HG02623 (cell line): ENCODE data around the gene PPP1R14C.
"Not testable (repeated sequence)": the region's sequence is repeated elsewhere in the genome, so short reads cannot be mapped to it uniquely, and the experiment has no call there.

Source experiments
- ATAC-seq: cut with Tn5 transposase; IDR thresholded peaks from one replicate; pipeline ENCODE4 v1.9.1; 2021; ENCODE audit warnings: moderate library complexity; ENCODE audit not compliant: unreplicated experiment

PPP1R14C gene

DNA sequence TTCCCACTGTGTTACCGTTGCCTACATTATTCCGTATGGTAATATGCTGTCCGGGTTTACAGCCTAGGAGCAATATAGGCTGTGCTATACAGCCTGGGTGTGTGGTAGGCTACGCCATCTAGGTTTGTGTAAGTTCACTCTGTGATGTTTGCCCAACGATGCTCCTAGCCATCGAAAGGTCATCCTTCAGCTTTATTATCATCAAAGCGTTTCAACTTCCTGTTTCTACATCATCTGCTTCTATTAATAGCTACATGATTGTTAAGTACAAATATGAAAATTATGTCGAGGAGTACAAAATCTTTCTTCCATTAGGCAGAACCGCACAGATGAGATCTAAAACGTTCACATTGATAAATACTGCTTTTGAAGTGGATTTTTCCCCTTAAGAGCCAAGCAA is 69.9 kb downstream of the PPP1R14C start:
- ATAC-seq: no peak

DNA sequence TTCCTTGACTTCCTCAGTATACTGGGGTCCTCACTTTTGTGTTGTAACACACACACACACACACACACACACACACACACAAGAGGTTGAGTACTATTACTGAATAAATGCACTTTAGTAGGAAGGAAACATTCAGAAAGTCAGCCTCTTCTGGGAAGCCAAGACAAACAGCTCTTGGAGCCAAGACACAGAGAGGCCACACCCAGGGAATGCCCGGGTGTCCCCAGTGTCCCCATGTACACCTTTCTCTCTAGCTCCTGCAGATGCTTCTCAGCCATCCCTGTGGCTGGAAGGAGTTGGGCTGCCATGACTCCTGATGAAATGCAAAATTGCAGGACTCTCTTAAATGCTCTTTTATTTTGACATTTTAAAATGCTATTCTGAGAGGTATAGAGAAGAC is 70.5 kb downstream of the PPP1R14C start:
- ATAC-seq: no peak

DNA sequence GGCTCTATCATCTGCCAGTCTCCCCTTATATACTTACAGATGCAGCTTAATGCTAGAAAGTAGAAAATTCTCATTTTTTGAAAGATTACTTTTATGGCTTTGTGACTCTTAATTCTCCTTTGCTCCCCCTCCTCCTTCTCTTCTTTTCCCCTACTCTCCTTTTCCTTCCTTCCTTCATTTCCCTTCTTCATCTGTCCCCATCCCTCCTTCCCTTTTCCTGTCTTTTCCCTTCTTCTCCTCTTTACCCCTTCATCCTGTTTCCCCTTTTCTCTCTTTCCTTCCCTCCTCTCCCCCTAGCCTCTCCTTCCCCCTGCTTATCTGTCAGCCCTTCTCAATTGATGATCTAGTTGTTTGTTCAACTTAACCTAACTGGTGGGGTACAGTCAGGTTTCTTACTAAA is 71.5 kb downstream of the PPP1R14C start:
- ATAC-seq: no peak

DNA sequence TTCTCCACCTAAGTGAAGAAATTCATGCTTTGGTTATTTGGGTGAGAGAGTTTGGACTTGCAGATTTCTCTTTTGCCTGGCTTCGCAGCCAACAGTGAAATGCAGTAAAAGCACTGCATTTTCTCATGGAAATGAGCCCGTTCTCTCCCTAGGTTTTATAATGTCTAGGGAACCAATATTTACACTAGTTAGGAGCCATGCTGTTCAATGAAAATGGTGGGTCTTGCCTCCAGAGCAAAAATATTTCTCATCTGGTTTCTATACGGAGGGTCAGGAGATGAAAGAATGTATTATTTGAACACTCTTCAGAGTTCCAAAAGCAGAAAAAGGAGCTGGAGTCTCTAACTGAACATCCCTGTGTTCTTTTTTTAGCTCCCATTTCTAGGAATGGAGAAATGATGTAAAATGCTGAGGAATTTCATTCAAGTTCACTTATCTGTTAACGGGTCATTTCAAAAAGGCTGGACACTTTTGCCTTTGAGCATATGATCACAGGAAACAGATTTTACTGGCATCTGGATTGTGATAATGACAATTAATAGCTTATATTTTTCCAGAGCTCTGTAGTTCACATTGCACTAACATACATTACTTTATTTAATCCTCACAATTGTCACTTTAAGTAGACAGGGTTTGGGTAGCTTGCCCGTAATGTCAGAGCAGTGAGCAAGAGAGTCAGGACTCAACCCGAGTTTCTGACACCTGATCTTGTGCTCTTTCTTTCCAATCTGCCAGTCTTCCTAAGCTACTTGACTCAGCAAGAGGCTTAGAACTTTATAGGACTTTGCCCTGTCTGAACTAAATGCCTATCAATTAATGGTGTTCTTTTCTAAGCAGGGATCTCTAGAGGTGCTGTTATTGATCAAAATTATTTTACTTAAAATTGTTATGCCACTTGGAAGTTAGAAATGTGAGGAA is 78.0 kb downstream of the PPP1R14C start:
- ATAC-seq: no peak

DNA sequence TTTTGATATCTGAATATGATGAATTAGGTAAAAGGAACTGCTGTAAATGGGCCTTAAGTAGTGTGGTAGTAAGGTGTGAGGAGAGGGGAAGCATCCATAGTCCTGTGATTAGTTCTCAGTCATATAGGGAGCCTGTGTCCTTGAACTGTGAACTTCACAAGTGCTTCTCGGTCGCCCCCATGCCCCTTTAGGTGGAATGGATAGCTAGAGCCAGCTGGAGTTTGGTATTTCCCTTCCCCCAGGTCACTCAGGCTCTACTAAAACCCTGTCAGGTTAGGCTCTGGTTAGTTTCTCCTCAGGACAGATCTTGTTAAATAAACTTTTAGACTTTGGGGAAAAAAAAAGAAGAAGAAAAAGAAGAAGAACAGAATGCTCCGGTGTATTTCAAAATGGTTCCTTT is 82.0 kb downstream of the PPP1R14C start:
- ATAC-seq: no peak

DNA sequence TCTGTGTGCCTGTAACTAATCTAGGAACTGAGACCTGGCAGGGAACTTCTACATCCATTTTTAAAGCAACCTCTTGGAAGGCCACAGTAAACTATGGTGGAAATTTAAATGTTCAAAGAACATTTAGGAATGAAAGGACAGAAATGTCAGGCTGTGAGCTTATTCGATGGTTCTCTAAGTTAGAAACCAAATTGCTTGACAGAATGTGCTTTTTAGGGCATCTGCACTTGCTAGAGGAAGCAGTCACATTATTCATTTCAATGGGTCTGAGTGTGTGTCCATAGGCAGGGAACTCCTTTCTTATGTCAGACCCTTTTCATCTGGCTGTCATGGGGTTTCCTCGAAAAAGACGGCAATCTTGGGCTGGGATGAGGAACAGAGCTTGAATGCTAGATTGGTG is 84.4 kb downstream of the PPP1R14C start:
- no peak for ATAC-seq

DNA sequence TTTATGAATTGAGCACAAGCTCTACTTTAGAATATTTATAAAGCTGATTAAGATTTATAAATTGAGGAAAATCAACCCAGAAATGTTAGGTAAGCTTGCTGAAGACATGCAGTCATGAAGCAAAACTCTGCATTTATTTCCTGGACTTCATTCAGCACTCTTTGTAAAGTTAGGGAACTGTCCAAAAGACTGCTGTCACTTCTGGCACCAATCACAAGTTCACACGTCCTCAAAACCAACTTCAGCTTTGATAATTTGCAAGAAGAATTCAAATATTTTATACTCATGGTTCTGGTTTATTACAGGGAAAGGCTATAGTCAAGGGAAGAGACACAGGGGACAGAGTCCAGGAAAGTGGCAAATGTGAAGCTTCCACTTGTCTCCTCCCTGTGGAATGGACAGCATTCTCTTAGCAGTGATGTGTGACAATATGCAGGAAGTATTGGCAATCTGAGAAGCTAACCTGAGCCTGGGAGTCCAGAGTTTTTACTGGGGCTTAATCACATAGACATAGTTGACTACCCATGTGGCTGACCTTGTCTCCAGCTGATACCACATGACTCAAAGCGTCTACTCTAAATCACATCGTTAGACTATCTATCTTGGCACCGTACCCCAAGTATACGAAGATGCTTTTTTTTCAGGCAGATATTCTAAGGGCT is 85.4 kb downstream of the PPP1R14C start:
- ATAC-seq: no peak

DNA sequence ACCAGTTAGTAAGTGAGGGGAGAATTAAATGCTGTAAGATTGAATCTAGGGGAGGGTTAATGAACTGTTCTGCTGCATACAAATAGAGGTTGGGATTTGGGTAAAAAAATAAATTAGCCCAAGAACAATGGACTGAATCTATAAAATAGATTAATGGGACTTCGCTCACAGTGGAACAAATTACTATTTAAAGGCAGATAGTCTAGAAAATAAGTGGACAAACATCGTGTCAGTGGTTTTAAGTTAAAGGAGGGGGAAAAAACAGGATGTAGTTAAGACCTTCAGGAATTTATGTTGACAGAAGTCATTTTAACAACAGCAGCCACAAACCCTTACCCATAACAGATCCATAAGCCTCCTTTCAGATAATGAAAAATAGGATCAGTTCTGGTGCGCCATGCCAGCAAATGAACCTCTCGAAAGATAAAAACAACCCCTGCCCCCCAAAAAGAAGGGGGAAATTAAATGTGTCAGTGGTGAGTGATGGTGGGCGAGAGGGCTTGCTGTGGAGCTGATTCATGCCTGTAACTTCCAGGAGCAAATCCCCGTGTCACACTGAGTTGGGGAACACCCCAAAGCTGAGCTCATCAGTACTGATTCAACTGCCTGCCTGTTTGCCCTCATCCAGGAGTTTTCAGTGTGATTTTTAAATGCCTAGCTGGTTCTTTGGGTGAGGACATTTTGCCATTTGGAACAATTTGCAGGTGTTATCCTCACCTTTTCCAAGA is 86.8 kb downstream of the PPP1R14C start:
- no peak for ATAC-seq

DNA sequence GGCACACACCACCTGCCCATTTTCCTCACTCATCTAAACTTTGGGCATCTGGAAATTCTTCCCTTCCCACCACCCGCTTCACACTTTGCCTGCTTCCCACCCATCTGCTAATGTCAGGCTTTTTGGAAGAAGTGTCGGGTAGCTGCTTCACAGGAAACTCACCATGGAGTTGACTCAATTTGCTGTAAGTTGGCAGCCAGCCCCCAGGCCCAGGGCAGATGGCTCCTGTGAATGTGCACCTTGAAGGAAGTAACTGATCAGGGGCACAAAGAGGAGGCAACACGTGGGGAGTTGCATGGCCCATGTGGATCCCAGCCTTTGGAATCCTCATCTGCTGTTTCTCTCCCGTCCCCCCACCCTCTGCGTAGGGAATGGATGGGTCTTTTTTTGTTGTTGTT is 87.3 kb downstream of the PPP1R14C start:
- ATAC-seq: no peak

DNA sequence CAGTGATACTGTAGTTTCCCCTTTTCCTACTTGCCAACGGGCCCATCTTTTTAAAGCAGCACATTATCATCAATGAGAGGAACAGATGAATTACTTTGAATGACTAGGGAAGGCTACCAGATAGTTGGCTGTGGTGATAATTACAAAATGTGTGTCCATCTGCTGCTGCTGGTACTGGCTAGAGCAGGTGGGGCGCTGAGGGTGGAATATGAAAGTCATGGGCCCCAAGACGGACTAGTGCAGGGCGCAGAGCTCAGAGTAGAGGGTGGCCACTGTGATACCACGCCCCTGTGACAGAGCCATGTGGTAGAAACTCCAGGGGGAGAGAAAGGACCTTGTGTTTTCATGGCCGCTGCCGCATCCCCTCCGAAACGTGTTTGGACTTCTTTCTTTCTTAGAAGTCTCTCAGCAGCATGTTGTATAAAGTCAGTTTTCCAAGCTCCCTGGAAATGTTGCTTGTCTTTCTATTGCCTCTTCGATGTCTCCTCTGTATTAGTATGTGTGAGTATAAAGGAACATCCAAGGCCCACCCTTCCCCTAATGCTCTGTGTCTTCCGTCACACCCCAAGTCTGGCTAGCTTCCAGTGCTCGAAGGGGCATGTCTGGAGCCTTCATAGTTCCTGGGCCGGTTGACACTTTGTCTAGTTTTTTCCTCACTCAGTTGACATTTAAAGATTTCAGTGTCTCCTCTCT is 88.1 kb downstream of the PPP1R14C start:
- ATAC-seq: no peak

DNA sequence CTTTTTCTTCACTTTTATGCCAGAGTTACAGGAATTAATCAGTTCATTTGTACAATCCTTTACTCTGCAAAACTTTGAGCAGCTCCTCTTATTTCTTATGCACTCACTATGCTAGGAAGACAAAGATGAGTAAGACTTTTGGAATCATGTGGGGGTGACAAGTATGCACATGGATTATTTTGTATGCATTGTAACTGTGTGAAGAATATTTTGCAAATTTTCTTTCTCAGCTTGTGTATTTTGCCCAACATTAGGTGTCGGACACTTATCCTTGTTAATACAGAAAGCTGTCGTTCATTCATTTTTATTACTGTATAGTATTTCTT is 88.6 kb downstream of the PPP1R14C start:
- ATAC-seq: no peak

DNA sequence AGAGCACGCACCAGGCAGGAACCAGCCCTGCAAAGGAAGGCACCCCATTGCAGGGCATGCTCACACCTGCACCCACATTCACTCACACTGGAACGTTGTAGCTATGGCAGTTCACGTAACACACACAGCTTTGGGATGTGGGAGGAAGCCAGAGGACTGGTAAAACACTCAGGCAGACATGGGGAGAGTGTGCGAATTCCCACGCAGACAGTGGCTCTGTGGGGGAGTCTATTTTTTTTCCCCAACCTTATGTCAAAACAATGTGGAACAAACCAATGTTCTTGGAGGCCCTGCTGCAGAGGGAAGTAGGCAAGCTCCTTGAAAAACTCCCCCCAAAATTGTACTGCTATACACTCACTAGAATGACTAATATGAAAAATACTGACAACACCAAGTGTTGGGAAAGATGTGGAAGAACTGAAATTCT is 91.0 kb downstream of the PPP1R14C start:
- no peak for ATAC-seq

DNA sequence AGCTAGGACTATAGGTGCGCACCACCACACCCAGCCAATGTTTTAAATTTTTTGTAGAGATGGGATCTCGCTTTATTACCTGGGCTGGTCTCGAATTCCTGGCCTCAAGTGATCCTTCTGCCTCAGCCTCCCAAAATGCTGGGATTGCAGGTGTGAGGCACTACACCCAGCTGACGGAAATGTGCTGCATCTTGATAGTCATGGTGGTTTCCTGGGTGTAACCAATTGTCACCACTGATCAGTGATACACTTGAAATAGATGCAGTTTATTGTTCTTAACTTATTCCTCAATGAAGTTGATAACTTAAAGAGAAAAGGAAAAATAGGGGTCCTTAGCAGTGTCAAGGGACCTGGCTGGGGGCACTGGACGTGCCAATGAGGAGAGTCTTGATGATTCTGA is 92.4 kb downstream of the PPP1R14C start:
- no peak for ATAC-seq

DNA sequence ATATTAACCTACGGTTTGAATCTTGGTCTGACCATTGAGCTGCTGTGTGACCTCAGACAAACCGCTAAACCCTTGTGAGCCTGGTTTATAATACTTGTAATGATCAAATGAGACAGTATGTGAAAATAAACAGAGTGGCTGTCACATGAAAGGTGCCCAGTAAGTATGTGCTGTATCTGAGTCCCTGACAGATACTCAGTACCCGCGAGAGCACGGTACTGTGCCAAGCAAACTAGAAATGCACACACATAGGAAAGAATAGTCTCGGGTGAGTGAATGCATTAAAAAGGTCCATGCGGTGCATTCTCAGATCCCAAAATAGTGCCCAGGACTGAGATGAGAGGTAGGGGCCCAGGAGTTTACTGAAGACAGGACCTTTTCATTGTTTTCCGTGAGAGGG is 93.3 kb downstream of the PPP1R14C start:
- no peak for ATAC-seq

DNA sequence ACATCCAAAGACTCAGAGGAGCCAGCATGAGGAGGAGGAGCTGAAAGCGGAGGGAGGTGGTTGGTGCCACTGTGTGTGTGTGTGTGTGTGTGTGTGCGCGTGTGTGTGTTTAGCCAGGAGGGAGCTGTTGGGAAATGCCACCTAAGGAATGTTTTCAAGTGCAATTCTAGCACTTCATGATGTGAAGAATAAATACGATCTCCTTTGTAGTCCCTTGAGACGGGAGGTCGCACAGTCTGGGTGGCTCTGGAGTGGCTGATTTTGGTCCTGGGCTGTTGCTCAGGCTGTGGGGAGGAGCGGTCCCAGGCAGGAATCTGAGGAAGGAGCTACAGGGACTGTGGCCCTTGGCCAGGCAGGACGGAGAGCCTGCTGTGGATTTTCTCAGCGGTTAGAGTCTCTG is 93.7 kb downstream of the PPP1R14C start:
- ATAC-seq: no peak

DNA sequence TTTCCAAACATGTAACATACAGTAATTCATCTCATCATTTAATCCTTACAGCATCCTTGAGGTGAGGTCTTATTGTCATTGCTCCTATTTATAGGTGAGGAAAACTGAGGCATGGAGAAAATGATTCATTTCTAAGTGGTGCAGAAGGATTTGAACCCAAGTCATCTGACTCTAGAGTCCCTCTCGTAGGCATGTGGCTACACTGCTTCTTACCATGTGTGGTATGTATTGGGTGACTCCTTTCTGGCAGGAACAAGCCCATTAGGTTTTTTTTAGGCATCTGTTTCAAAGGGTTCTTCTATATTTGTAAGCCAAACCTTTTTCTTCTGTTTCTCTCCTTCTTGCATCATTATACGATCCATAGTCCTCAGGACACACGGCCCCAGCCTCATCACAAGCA is 94.8 kb downstream of the PPP1R14C start:
- no peak for ATAC-seq

DNA sequence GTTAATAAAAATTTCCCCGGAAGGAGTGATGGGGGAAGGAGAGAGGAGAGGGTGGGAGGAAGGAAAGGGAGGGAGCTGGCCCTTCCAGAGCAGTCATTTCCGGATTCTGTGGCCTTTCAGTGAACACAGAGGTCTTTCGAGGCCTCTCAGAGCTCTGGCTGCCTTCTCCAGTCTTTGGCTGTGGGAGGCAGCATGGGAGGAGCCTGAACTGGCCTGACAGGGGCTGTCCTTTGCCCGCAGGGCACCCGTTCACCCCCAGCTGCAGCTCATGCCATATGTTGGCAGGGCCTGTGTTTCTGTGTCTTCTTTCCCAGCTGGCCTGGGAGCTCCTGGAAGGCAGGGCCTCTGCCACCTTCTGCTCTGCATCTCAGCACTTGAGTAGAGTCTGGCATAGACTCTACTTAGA is 95.5 kb downstream of the PPP1R14C start:
- no peak for ATAC-seq

DNA sequence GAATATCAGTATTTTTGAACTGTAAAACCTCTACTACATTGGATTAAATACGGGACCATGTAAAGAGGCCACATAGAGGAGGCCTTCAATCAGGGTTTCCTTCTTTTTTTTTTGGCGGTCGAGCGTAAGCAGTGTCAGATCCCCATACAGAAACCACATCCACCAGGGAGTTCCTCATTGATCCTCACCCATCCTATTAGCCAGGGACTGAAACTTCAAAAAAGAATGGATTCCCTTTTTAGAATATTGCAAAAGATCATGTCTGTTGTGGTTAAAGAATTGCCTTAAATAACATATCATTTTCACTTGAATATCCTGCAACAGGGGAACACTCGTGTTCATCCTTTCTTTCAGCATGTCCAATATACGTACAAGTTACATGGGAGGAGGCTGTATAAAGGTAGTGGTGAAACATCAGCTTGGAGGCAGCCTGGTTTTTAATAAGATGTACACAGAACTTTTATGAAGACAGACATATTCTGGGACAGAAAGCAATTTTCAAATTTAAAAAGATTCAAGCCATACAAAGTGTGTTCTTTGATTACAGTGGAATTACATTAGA is 96.1 kb downstream of the PPP1R14C start:
- ATAC-seq: no peak

DNA sequence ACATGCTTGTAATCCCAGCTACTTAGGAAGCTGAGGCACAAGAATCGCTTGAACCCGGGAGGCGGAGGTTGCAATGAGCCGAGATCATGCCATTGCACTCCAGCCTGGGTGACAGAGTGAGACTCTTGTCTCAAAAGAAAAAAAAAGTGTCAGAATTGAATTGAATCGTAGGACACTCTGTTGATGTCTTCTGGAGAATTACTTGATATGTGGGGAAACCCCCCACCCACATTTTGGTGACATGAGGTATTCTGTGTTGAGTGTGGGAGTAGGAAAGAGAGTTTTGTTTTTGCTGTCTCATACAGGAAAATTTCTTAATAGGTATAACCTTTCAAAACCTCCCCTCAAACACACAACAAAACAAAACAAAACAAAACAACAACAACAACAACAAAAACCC is 98.9 kb downstream of the PPP1R14C start:
- not testable (repeated sequence) for ATAC-seq

DNA sequence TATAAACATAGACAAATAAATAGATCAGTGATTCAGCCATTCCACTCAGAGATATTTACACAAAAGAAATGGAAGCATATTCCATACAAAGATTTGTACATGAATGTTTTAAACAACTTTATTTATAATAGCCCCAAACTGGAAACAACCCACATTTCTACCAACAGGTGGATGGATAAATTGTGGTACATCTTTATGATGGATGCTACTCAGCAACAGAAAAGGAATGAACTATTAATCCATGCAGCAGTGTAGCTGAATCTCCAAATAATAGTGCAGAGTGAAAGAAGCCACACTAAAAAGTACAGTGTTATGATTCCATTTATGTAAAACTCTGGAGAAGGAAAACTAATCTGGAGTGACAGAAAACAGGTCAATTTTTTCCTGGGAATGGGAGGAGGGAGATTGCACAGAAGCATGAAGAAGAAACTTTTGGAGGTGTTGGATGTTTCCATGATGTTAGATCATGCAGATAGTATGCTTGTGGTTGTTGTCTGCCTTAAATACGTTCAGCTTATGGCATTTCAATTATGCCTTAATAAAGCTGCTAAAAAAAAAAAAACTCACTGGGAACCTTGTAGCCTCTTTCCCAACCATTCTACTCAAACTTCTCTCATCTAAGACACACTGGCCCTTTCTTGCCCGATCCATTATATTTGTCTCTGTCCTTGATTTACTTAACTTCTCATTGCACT is 100.9 kb downstream of the PPP1R14C start:
- ATAC-seq: no peak
